ENCODE measurements around the gene C17orf100. TPM values are rescaled to one million over a fixed set of nuclear protein-coding genes. Genes with fewer than 3 reads are reported as not detected.

The C17orf100 gene
- total and polyA plus RNA-seq, 9 of the 15 experiments (the other 6 are each of a cell fraction or from before 2014, with no cell fraction given), result 0.04 to 1.7 (median 0.43) TPM

GRCh38 chr17:6623941-6624340, 27.6 kb upstream of the C17orf100 start (continued):
- TF ChIP-seq ZNF133 (CRISPR knock-in tag; IDR thresholded peaks at IDR 0.05), result no peak

- 95% methylated on average over 5 of the region's 6 CpGs for WGBS (ENCODE audit: insufficient coverage, low coverage, missing lambda C conversion rate)
- H4K20me1 ChIP-seq (replicated peaks; ENCODE audit: control insufficient read depth, insufficient read depth, low read length), result no peaks in the 10 kb centered on the region
- FAIRE-seq (no peak), ATAC-seq (no peak), DNase-seq (ENCODE audit: extremely low read depth in 1 of 4, low spot score in 3 of 4) (no peak)
- H3K4me2 ChIP-seq (ENCODE audit: insufficient read depth, low read length), result no peak overlapping the region
- no TSS peak for BruUV-seq (replicated peaks)
- H2AFZ ChIP-seq (ENCODE audit: low read depth, low read length), result no peak overlapping the region
- no peaks in the 10 kb centered on the region for H3K79me2 ChIP-seq (ENCODE audit: control insufficient read depth, insufficient read depth, low read length)
- no peak overlapping the region for H3K4me3 ChIP-seq
- no peaks in the 10 kb centered on the region for H3K4me1 ChIP-seq (replicated peaks in 1 of 2; ENCODE audit: control insufficient read depth in 2 of 2, insufficient read depth in 2 of 2, low read length in 2 of 2)
- H3K36me3 ChIP-seq (ENCODE audit: control insufficient read depth, insufficient read depth, low read length), result peaks cover 55% of the 10 kb centered on the region
- no peaks in the 10 kb centered on the region for H3K9me1 ChIP-seq (ENCODE audit: control insufficient read depth, insufficient read depth, low read length)
- ChIA-PET POLR2A (no interaction called here), CTCF (ENCODE audit: low intra/inter-chr PET ratio) (no interaction called here)
- no peaks in the 10 kb centered on the region for H3K9me3 ChIP-seq (replicated peaks; ENCODE audit: control insufficient read depth, insufficient read depth, low read depth, low read length)
- intact Hi-C loops (cut with micrococcal nuclease) (no loop called here), in situ Hi-C loops (cut with MboI) (no loop called here)
- H3K27ac ChIP-seq (ENCODE audit: extremely low read depth, low read depth, low read length), result no peak overlapping the region
- H3K9ac ChIP-seq (ENCODE audit: insufficient read depth in 1 of 2, low read depth in 2 of 2, low read length in 2 of 2), result no peak overlapping the region
- no peaks in the 10 kb centered on the region for H3K27me3 ChIP-seq (ENCODE audit: control insufficient read depth in 2 of 2, insufficient read depth in 2 of 2, low read length in 2 of 2)
- TF ChIP-seq HMG20B (CRISPR knock-in tag; IDR thresholded peaks at IDR 0.05) (no peak), JUNB (CRISPR knock-in tag; conservative IDR thresholded peaks at IDR 0.05) (no peak), MBD1 (CRISPR knock-in tag; IDR thresholded peaks at IDR 0.05) (no peak), ZNF280B (CRISPR knock-in tag; IDR thresholded peaks at IDR 0.05) (no peak), CBX5 (IDR thresholded peaks at IDR 0.05; ENCODE audit: borderline replicate concordance, low read depth) (no peak), UBTF (IDR thresholded peaks at IDR 0.05; ENCODE audit: borderline replicate concordance in 1 of 2, low read depth in 2 of 2, low read length in 2 of 2) (no peak), IRF9 (tag; IDR thresholded peaks at IDR 0.05) (no peak), CAMTA2 (CRISPR knock-in tag; conservative IDR thresholded peaks at IDR 0.05) (no peak), DPF2 (IDR thresholded peaks at IDR 0.05) (no peak)
Measured at GRCh38 chr17:6626616-6627015, 24.9 kb upstream of the C17orf100 start.

Data from K562 (cell line).